Right renal pelvis (tissue), 4 donors: ENCODE data around the gene CXorf66. TPM values are rescaled to one million over a fixed set of nuclear protein-coding genes. Genes with fewer than 3 reads are reported as not detected.
A peak's percentile ranks its signal among the peaks of the same experiment; 100 is the strongest.
"Not testable (repeated sequence)": the region's sequence is repeated elsewhere in the genome, so short reads cannot be mapped to it uniquely, and the experiment has no call there.

Source experiments
- DNase-seq, 4 donors: peaks; one replicate each; pipeline ENCODE4 v3.0.0-alpha.2; 2013; ENCODE audit warnings: low read depth in 4 of 4, low spot score in 3 of 4, missing footprints in 1 of 4
- polyA plus RNA-seq, 4 donors: library from polyadenylated mRNA; unstranded; fragments of 120-200 nt; gene quantifications; one replicate each; pipeline ENCODE4 v1.2.1, GENCODE V29; 2013; ENCODE audit not compliant: insufficient read length in 4 of 4

Gene CXorf66
- not detected for polyA plus RNA-seq

- DNase-seq = no peak
These were observed at the start of gene CXorf66 for GRCh38 chrX:139965421-139965820. CXorf66 (minus strand) TSS chrX:139965521; CDS start chrX:139965496, 25 bp downstream.

GRCh38 chrX:139982856-139983255 lies 17.5 kb upstream of the CXorf66 start:
- no peak for DNase-seq

GRCh38 chrX:139974471-139974870 lies 9.2 kb upstream of the CXorf66 start:
- DNase-seq = no peak

GRCh38 chrX:139972629-139973624 lies 7.6 kb upstream of the CXorf66 start:
- DNase-seq = no peak

GRCh38 chrX:139972113-139972512 lies 6.8 kb upstream of the CXorf66 start:
- no peak for DNase-seq

GRCh38 chrX:139971394-139971749 lies 6.1 kb upstream of the CXorf66 start:
- no peak for DNase-seq

GRCh38 chrX:139969286-139969685 lies 4.0 kb upstream of the CXorf66 start:
- DNase-seq = no peak

- DNase-seq = no peak
These were observed 2.4 kb upstream of the CXorf66 start for GRCh38 chrX:139967750-139968149.

GRCh38 chrX:139967300-139967699 lies 2.0 kb upstream of the CXorf66 start:
- no peak for DNase-seq

GRCh38 chrX:139966159-139966558 lies 838 bp upstream of the CXorf66 start:
- DNase-seq = not testable (repeated sequence)

GRCh38 chrX:139961091-139961490 lies 4.2 kb downstream of the CXorf66 start:
- not testable (repeated sequence) for DNase-seq

- DNase-seq = no peak
These were observed 15.6 kb downstream of the CXorf66 start for GRCh38 chrX:139949703-139950102.

- no peak for DNase-seq
These were observed 20.2 kb downstream of the CXorf66 start for GRCh38 chrX:139945075-139945474.

GRCh38 chrX:139936259-139936658 lies 29.1 kb downstream of the CXorf66 start:
- no peak for DNase-seq

GRCh38 chrX:139933904-139934303 lies 31.4 kb downstream of the CXorf66 start:
- no peak for DNase-seq

- peak; percentile 53 to 66 (median 62) for DNase-seq
These were observed 32.2 kb downstream of the CXorf66 start, which contains the start of gene ATP11C for GRCh38 chrX:139932901-139933796. ATP11C (minus strand) TSS chrX:139933053; CDS start chrX:139932042, 1,011 bp downstream.

- peak in 2 of 4 donors; percentile 4 to 20 for DNase-seq
These were observed 33.0 kb downstream of the CXorf66 start for GRCh38 chrX:139932073-139932900.

GRCh38 chrX:139931646-139932072 lies 33.7 kb downstream of the CXorf66 start:
- DNase-seq = peak in 1 of 4 donors; percentile 4

GRCh38 chrX:139930916-139931645 lies 34.2 kb downstream of the CXorf66 start:
- no peak for DNase-seq
